Measurements from ENCODE around the gene OTOA. TPM values are rescaled to one million over a fixed set of nuclear protein-coding genes. Genes with fewer than 3 reads are reported as not detected.
"Not testable (repeated sequence)": the region's sequence is repeated elsewhere in the genome, so short reads cannot be mapped to it uniquely, and the experiment has no call there.

OTOA gene
- total and polyA plus RNA-seq, 2 of the 13 experiments (the other 11 are each of a cell fraction or from before 2014, with no cell fraction given) = 0.05 to 0.15 TPM

DNA sequence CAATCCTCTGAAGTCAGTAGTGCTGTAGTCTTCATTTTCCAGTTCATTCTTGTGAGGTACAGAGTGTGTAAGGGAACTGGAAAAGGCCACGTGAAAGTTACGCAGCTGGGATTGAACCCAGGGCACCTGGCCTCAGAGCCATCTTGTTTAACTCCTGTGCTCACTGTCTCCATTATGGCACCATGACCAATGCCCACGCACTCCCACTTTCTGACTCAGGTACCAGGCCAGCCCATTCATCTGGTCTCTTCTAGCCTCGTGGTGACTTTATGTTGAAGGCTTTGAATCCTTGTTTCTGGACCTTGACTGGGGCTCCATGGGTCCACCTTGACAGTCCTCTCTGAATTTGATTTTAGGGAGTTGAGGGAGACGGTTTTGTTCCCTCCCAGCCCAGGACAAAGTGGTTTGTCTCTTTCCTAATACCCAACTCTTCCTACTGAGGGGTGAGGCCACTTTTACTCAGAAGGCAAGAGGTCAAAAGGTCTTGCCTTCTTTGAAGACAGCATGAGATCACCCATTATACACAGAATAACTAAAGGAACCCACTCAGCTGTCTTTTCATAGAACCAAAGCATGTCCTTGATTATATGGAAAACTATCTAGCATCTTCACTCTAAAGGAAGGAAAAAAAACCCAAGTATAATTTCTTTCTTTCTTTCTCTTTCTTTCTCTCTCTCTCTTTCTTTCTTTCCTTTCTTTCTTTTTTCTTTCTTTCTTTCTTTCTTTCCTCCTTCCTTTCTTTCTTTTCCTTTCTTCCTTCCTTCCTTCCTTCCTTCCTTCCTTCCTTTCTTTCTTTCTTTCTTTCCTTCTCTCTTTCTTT is 50.0 kb downstream of the OTOA start:
- TF ChIP-seq SRSF9 (IDR thresholded peaks at IDR 0.05; ENCODE audit: borderline replicate concordance, insufficient read depth, low read depth, low read length, poor library complexity, severe bottlenecking) (peak; percentile 81), SOX6 (IDR thresholded peaks at IDR 0.05) (0 out of 2 replicates have a peak, but pooled peaks have one; percentile 17), SOX6 (CRISPR knock-in tag; IDR thresholded peaks at IDR 0.05) (no peak), ZNF331 (CRISPR knock-in tag; IDR thresholded peaks at IDR 0.05) (no peak)
- ChIA-PET CTCF (ENCODE audit: low intra/inter-chr PET ratio, low total read pairs) (no interaction called here), POLR2A (no interaction called here)
- Histone ChIP-seq H3K4me1 (ENCODE audit: insufficient read depth, low read length) (no peaks in the 10 kb centered on the region), H3K27me3 (ENCODE audit: control insufficient read depth in 1 of 2, insufficient read depth in 2 of 2, low read length in 2 of 2) (peaks cover 5 to 69% of the 10 kb centered on the region in 2 experiments; a peak in 4 of 5 replicates), H3K27ac (ENCODE audit: extremely low read length, insufficient read depth, low read length) (no peak overlapping the region), H3K4me2 (ENCODE audit: low read depth, low read length) (no peak overlapping the region), H3K9me3 (ENCODE audit: low read length) (no peaks in the 10 kb centered on the region), H3K36me3 (replicated peaks in 1 of 2; ENCODE audit: control insufficient read depth in 1 of 2, insufficient read depth in 2 of 2, low read length in 2 of 2) (no peaks in the 10 kb centered on the region), H2AFZ (ENCODE audit: low read length) (no peak overlapping the region), H3K79me2 (ENCODE audit: insufficient read depth, low read length) (no peaks in the 10 kb centered on the region), H3K9ac (ENCODE audit: insufficient read depth, low read depth, low read length) (no peak overlapping the region), H4K20me1 (ENCODE audit: insufficient read depth, low read length) (no peaks in the 10 kb centered on the region), H3K4me3 (replicated peaks in 1 of 3; ENCODE audit: insufficient read depth in 1 of 3, low read depth in 2 of 3, low read length in 3 of 3) (no peak overlapping the region)
- WGBS (ENCODE audit: low lambda C conversion rate) = 9% methylated on average over 5 of the region's 5 CpGs
- in situ Hi-C loops (cut with HindIII; ENCODE audit: extremely low pct_ligation_motif_present, low pct_unique_long_range_greater_than_20kb) (no loop called here), intact Hi-C loops (cut with micrococcal nuclease; ENCODE audit: unreplicated experiment) (no loop called here)
- BruUV-seq (replicated peaks) = no TSS peak
- DNase-seq (ENCODE audit: low spot score) (no peak), ATAC-seq (no peak), FAIRE-seq (no peak)

DNA sequence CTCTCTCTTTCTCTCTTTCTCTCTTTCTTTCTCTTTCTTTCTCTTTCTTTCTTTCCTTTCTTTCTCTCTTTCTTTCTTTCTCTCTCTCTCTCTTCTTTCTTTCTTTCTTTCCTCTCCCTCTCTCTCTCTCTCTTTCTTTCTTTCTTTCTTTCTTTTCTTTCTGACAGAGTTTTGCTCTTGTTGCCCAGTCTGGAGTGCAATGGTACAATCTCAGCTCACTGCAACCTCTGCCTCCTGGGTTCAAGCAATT is 50.5 kb downstream of the OTOA start:
- H3K9me3 ChIP-seq (ENCODE audit: low read length); BruUV-seq (replicated peaks); H3K27ac ChIP-seq (ENCODE audit: extremely low read length, insufficient read depth, low read length); POLR2A ChIA-PET; ATAC-seq; intact Hi-C loops (cut with micrococcal nuclease; ENCODE audit: unreplicated experiment); in situ Hi-C loops (cut with HindIII; ENCODE audit: extremely low pct_ligation_motif_present, low pct_unique_long_range_greater_than_20kb); H3K79me2 ChIP-seq (ENCODE audit: insufficient read depth, low read length); H4K20me1 ChIP-seq (ENCODE audit: insufficient read depth, low read length); FAIRE-seq; H3K4me3 ChIP-seq (replicated peaks in 1 of 3; ENCODE audit: insufficient read depth in 1 of 3, low read depth in 2 of 3, low read length in 3 of 3); H3K36me3 ChIP-seq (replicated peaks in 1 of 2; ENCODE audit: control insufficient read depth in 1 of 2, insufficient read depth in 2 of 2, low read length in 2 of 2); H3K4me1 ChIP-seq (ENCODE audit: insufficient read depth, low read length); H3K4me2 ChIP-seq (ENCODE audit: low read depth, low read length); H2AFZ ChIP-seq (ENCODE audit: low read length); DNase-seq (ENCODE audit: low spot score); H3K9ac ChIP-seq (ENCODE audit: insufficient read depth, low read depth, low read length); CTCF ChIA-PET (ENCODE audit: low intra/inter-chr PET ratio, low total read pairs); TF ChIP-seq LCORL, ATF7 (CRISPR knock-in tag; IDR thresholded peaks at IDR 0.05): not testable (repeated sequence)
- peaks cover 9 to 74% of the 10 kb centered on the region in 2 experiments; a peak in 4 of 5 replicates for H3K27me3 ChIP-seq (ENCODE audit: control insufficient read depth in 1 of 2, insufficient read depth in 2 of 2, low read length in 2 of 2)
- TF ChIP-seq LCORL (IDR thresholded peaks at IDR 0.05) (0 out of 2 replicates have a peak, but pooled peaks have one; percentile 31), RAD51 (IDR thresholded peaks at IDR 0.05; ENCODE audit: borderline replicate concordance) (peak; percentile 22; the same call in 1 of the 2 replicates), FOXK2 (IDR thresholded peaks at IDR 0.05) (peak; percentile 20; the same call in 1 of the 2 replicates), ATF7 (IDR thresholded peaks at IDR 0.05) (peak; percentile 32; the same call in 1 of the 2 replicates), NFRKB (IDR thresholded peaks at IDR 0.05) (peak; percentile 17; the same call in 1 of the 2 replicates)
